ENCODE results near the gene DLGAP1.

DNA sequence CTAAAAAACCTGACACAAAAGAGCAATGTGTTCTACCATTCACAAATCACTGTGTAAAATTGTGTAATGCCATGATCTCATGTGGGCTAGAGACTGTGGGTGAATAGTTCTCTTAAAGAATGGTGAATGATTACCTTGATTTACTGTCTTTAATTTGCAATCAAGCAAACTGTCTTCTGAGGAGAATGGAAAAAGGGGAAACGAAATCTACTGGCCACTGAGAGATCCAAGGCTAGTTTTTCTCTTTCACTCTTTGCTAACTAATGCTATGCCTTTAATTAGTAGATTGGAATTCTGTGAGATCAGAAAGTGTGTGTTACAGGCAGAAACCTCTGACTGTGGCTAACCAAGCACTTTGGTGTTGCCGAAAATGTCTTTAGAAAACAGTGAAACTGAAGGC, 582.5 kb downstream of the DLGAP1 start:
- TF ChIP-seq, protein P1, sequence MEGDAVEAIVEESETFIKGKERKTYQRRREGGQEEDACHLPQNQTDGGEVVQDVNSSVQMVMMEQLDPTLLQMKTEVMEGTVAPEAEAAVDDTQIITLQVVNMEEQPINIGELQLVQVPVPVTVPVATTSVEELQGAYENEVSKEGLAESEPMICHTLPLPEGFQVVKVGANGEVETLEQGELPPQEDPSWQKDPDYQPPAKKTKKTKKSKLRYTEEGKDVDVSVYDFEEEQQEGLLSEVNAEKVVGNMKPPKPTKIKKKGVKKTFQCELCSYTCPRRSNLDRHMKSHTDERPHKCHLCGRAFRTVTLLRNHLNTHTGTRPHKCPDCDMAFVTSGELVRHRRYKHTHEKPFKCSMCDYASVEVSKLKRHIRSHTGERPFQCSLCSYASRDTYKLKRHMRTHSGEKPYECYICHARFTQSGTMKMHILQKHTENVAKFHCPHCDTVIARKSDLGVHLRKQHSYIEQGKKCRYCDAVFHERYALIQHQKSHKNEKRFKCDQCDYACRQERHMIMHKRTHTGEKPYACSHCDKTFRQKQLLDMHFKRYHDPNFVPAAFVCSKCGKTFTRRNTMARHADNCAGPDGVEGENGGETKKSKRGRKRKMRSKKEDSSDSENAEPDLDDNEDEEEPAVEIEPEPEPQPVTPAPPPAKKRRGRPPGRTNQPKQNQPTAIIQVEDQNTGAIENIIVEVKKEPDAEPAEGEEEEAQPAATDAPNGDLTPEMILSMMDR (IDR thresholded peaks at IDR 0.05): no peak
- no peak for TF ChIP-seq EP300 (IDR thresholded peaks at IDR 0.05)
